HepG2 (cell line): ENCODE measurements around the gene DNAJC1. TPM values are rescaled to one million over a fixed set of nuclear protein-coding genes. Genes with fewer than 3 reads are reported as not detected.

Experiments used
- ATAC-seq: fragments of 200-7000 bp; cut with Tn5 transposase; 3 replicates; pipeline ENCODE4 v1.9.1; 2020; ENCODE audit warnings: mild to moderate bottlenecking, moderate library complexity
- BruUV-seq: library from RNA; stranded (reverse); fragments of 400-500 nt; replicated peaks from 2 replicates; lab custom pipeline; 2021; lab: Mats Ljungman, UMichigan
- CTCF ChIA-PET: fragments of 300-600 bp; formaldehyde crosslinking; extraction: SDS; loops from one replicate; lab custom pipeline; 2021; ENCODE audit warnings: low total read pairs, inconsistent platforms, low intra/inter-chr PET ratio; lab: Yijun Ruan, JAX
- POLR2A ChIA-PET: fragments of 350-600 bp; sonication (Branson Sonifier 250); formaldehyde crosslinking; loops from one replicate; lab custom pipeline; 2020; ENCODE audit warnings: antibody characterized with exemption, inconsistent platforms; lab: Yijun Ruan, JAX
- DNase-seq: peaks from one replicate; pipeline ENCODE4 v3.0.0-alpha.2; 2015; ENCODE audit warnings: low spot score
- FAIRE-seq: peaks from 3 replicates; lab custom pipeline; 2011; peaks lifted over from hg19 to GRCh38; lab: Jason Lieb, UNC
- H2AFZ ChIP-seq: one replicate; pipeline ENCODE4 v1.6.1; 2011; ENCODE audit warnings: low read length, inconsistent platforms
- H3K27ac ChIP-seq: fragments of 300-600 bp; 3 replicates; pipeline ENCODE4 v1.8.0; 2011; ENCODE audit warnings: mixed run types, mild to moderate bottlenecking, mixed read lengths, low read length, inconsistent platforms; ENCODE audit not compliant: insufficient read depth; ENCODE audit errors: extremely low read length
- H3K27me3 ChIP-seq, 2 experiments: fragments of 200-600 bp in 1 of 2; 2 replicates in 1 of 2; 3 replicates in 1 of 2; pipeline versions ENCODE4 v1.6.0 to v1.8.0; 2011; ENCODE audit warnings: low read length in 2 of 2, mild to moderate bottlenecking in 2 of 2, moderate library complexity in 2 of 2, inconsistent platforms in 1 of 2; ENCODE audit not compliant: insufficient read depth in 2 of 2, control insufficient read depth in 1 of 2
- H3K36me3 ChIP-seq, 2 experiments: fragments of 200-600 bp in 1 of 2; replicated peaks in 1 of 2; 2 replicates in 1 of 2; 3 replicates in 1 of 2; pipeline versions ENCODE4 v1.5.1 to v1.8.0; 2011; ENCODE audit warnings: low read length in 2 of 2, inconsistent platforms in 1 of 2; ENCODE audit not compliant: insufficient read depth in 2 of 2, control insufficient read depth in 1 of 2
- H3K4me1 ChIP-seq: 2 replicates; pipeline ENCODE4 v1.5.1; 2012; ENCODE audit warnings: low read length, inconsistent platforms; ENCODE audit not compliant: insufficient read depth
- H3K4me2 ChIP-seq: 2 replicates; pipeline ENCODE4 v1.6.0; 2011; ENCODE audit warnings: low read depth, low read length, inconsistent platforms
- H3K4me3 ChIP-seq, 3 experiments: fragments of 200-600 bp in 1 of 3; sonication (generic), shearing (Covaris generic) in 1 of 3; replicated peaks in 1 of 3; 2 replicates each; pipeline ENCODE4 v1.5.1; 2011 to 2016; ENCODE audit warnings: low read length in 3 of 3, inconsistent platforms in 2 of 3, low read depth in 2 of 3, mild to moderate bottlenecking in 2 of 3, control low read depth in 1 of 3, mixed read lengths in 1 of 3; ENCODE audit not compliant: insufficient read depth in 1 of 3
- H3K79me2 ChIP-seq: one replicate; pipeline ENCODE4 v1.6.1; 2011; ENCODE audit warnings: low read length, inconsistent platforms; ENCODE audit not compliant: insufficient read depth
- H3K9ac ChIP-seq: 2 replicates; pipeline ENCODE4 v1.6.0; 2011; ENCODE audit warnings: mild to moderate bottlenecking, low read depth, low read length, inconsistent platforms; ENCODE audit not compliant: insufficient read depth
- H3K9me3 ChIP-seq: 2 replicates; pipeline ENCODE4 v1.5.1; 2012; ENCODE audit warnings: mild to moderate bottlenecking, low read length
- H4K20me1 ChIP-seq: 2 replicates; pipeline ENCODE4 v1.6.0; 2011; ENCODE audit warnings: inconsistent platforms, mild to moderate bottlenecking, low read length, moderate library complexity; ENCODE audit not compliant: insufficient read depth
- ARNTL ChIP-seq: sonication (generic); formaldehyde crosslinking; IDR thresholded peaks from 2 replicates; pipeline ENCODE4 v1.4.0; 2020; ENCODE audit warnings: mild to moderate bottlenecking, missing genetic modification reagents
- IKZF4 ChIP-seq: sonication (generic); formaldehyde crosslinking; IDR thresholded peaks from 2 replicates; pipeline ENCODE4 v1.5.1; 2020; ENCODE audit warnings: borderline replicate concordance, mild to moderate bottlenecking, low read depth, missing genetic modification reagents; ENCODE audit errors: not compliant biosample characterization
- MAFK ChIP-seq, 2 experiments: IDR thresholded peaks in 1 of 2; conservative IDR thresholded peaks in 1 of 2; 2 replicates each; pipeline ENCODE4 v1.6.1; 2011; ENCODE audit warnings: improper control_type of control experiment in 2 of 2, low read length in 2 of 2
- REPIN1 ChIP-seq: sonication (generic); formaldehyde crosslinking; IDR thresholded peaks from 2 replicates; pipeline ENCODE4 v1.8.0; 2022; ENCODE audit warnings: missing genetic modification reagents, low read depth, mild to moderate bottlenecking, borderline replicate concordance
- THYN1 ChIP-seq: sonication (generic); formaldehyde crosslinking; IDR thresholded peaks from 2 replicates; pipeline ENCODE4 v1.8.1; 2023; ENCODE audit warnings: low read depth, mild to moderate bottlenecking, moderate library complexity, missing genetic modification reagents, borderline replicate concordance
- ZMAT3 ChIP-seq: sonication (generic); formaldehyde crosslinking; conservative IDR thresholded peaks from 2 replicates; pipeline ENCODE4 v1.7.0; 2021; ENCODE audit warnings: missing genetic modification reagents
- ZNF878 ChIP-seq: sonication (generic); formaldehyde crosslinking; IDR thresholded peaks from 2 replicates; pipeline ENCODE4 v1.8.1; 2023; ENCODE audit warnings: mild to moderate bottlenecking, missing genetic modification reagents, moderate library complexity
- WGBS: methylation state at CpG from one replicate; pipeline ENCODE4 v1.1.6; 2017; ENCODE audit warnings: low lambda C conversion rate; 5-methylcytosine and 5-hydroxymethylcytosine counted together
- in situ Hi-C: cut with HindIII; loops from 2 replicates; pipeline ENCODE4 v1.10.0; 2017; ENCODE audit warnings: low pct_unique_long_range_greater_than_20kb; ENCODE audit not compliant: extremely low pct_ligation_motif_present
- intact Hi-C: fragments of 100-400 bp; cut with micrococcal nuclease; formaldehyde crosslinking; loops from one replicate; pipeline ENCODE4 v1.10.0; 2022; ENCODE audit not compliant: unreplicated experiment
- polyA plus RNA-seq, 8 experiments: library from polyadenylated mRNA; depleted of rRNA in 3 of 8; stranded (reverse) in 7 of 8; unstranded in 1 of 8; fragments of >200 nt; fragmentation: Illumina TruSeq in 4 of 8; extraction: Trizol in 4 of 8; gene quantifications; 2 replicates each; pipeline versions ENCODE4 v1.2.1 to v1.2.3, GENCODE V29; 2011 to 2016; ENCODE audit warnings: low read depth in 4 of 8, missing spikeins in 1 of 8, mixed read lengths in 1 of 8; ENCODE audit not compliant: insufficient read depth in 1 of 8
- total RNA-seq, 5 experiments: library from RNA; depleted of rRNA; stranded (reverse); fragments of >200 nt; fragmentation: Illumina TruSeq; extraction: Trizol; gene quantifications; 2 replicates each; pipeline ENCODE4 v1.2.3, GENCODE V29; 2016; ENCODE audit warnings: low read depth in 1 of 5
- TF ChIP-seq, protein P1 (sequence below): sonication (generic); formaldehyde crosslinking; IDR thresholded peaks from 2 replicates; pipeline ENCODE4 v1.4.0; 2020; ENCODE audit warnings: missing genetic modification reagents

Gene DNAJC1
- total and polyA plus RNA-seq, 2 of the 13 experiments (the other 11 are each of a cell fraction or from before 2014, with no cell fraction given), result 9.9 to 16.6 TPM

- no TSS peak for BruUV-seq
- FAIRE-seq, result no peak
- TF ChIP-seq MAFK (conservative IDR thresholded peaks at IDR 0.05 in 1 of 2, IDR thresholded peaks at IDR 0.05 in 1 of 2; ENCODE audit: low read length in 2 of 2) (0 out of 4 replicates have a peak, but pooled peaks of 1 of the 2 experiments have one; percentile 30), REPIN1 (CRISPR knock-in tag) (no peak), ZMAT3 (CRISPR knock-in tag) (no peak)
- ChIA-PET CTCF (no interaction called here), POLR2A (no interaction called here)
- Histone ChIP-seq H3K9ac (no peak overlapping the region), H3K9me3 (no peaks in the 10 kb centered on the region), H3K4me1 (peaks cover 29% of the 10 kb centered on the region), H3K27me3 (no peaks in the 10 kb centered on the region), H3K4me3 (no peak overlapping the region), H3K4me2 (no peak overlapping the region), H3K79me2 (no peaks in the 10 kb centered on the region), H2AFZ (no peak overlapping the region), H4K20me1 (peaks cover 11% of the 10 kb centered on the region), H3K36me3 (peaks cover 3 to 13% of the 10 kb centered on the region in 2 experiments; a peak in 4 of 5 replicates), H3K27ac (no peak overlapping the region)
- intact Hi-C loops, result loop anchor here (5.0 kb wide), 1 partner anchor 40 kb away; no protein-coding TSS in a partner anchor
- 98% methylated on average over 2 of the region's 2 CpGs for WGBS
- no peak for ATAC-seq
- DNase-seq, result no peak
- in situ Hi-C loops, result no loop called here
Measured at GRCh38 chr10:21722209-21722608, 281.3 kb downstream of the DNAJC1 start.

- Histone ChIP-seq H3K79me2 (no peaks in the 10 kb centered on the region), H3K36me3 (peaks cover 3 to 10% of the 10 kb centered on the region in 2 experiments; a peak in 4 of 5 replicates), H2AFZ (no peak overlapping the region), H3K4me1 (peaks cover 18% of the 10 kb centered on the region), H3K4me3 (no peak overlapping the region), H4K20me1 (peaks cover 11% of the 10 kb centered on the region), H3K9me3 (no peaks in the 10 kb centered on the region), H3K4me2 (no peak overlapping the region), H3K9ac (no peak overlapping the region), H3K27me3 (no peaks in the 10 kb centered on the region), H3K27ac (no peak overlapping the region)
- intact Hi-C loops (loop anchor here (5.0 kb wide), 1 partner anchor 39 kb away; no protein-coding TSS in a partner anchor), in situ Hi-C loops (no loop called here)
- ChIA-PET CTCF (no interaction called here), POLR2A (no interaction called here)
- TF ChIP-seq ZNF878 (CRISPR knock-in tag) (no peak), THYN1 (CRISPR knock-in tag) (no peak), ARNTL (CRISPR knock-in tag) (no peak), IKZF4 (CRISPR knock-in tag) (no peak)
- TF ChIP-seq, protein P1, sequence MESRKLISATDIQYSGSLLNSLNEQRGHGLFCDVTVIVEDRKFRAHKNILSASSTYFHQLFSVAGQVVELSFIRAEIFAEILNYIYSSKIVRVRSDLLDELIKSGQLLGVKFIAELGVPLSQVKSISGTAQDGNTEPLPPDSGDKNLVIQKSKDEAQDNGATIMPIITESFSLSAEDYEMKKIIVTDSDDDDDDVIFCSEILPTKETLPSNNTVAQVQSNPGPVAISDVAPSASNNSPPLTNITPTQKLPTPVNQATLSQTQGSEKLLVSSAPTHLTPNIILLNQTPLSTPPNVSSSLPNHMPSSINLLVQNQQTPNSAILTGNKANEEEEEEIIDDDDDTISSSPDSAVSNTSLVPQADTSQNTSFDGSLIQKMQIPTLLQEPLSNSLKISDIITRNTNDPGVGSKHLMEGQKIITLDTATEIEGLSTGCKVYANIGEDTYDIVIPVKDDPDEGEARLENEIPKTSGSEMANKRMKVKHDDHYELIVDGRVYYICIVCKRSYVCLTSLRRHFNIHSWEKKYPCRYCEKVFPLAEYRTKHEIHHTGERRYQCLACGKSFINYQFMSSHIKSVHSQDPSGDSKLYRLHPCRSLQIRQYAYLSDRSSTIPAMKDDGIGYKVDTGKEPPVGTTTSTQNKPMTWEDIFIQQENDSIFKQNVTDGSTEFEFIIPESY (CRISPR knock-in tag), result no peak
- BruUV-seq, result no TSS peak
- ATAC-seq (no peak), FAIRE-seq (no peak), DNase-seq (no peak)
- 97% methylated on average over 6 of the region's 6 CpGs for WGBS
Measured at GRCh38 chr10:21721000-21721665, 282.4 kb downstream of the DNAJC1 start.
